ENCODE data around the gene PRKCD.

The PRKCD gene

GRCh38 chr3:53188720-53189119 lies 27.7 kb downstream of the PRKCD start:
- DNase-seq (ENCODE audit: low read depth in 1 of 2, low spot score in 1 of 2) = no peak

GRCh38 chr3:53189276-53189675 lies 28.3 kb downstream of the PRKCD start:
- DNase-seq (ENCODE audit: low read depth in 1 of 2, low spot score in 1 of 2) = no peak

DNA sequence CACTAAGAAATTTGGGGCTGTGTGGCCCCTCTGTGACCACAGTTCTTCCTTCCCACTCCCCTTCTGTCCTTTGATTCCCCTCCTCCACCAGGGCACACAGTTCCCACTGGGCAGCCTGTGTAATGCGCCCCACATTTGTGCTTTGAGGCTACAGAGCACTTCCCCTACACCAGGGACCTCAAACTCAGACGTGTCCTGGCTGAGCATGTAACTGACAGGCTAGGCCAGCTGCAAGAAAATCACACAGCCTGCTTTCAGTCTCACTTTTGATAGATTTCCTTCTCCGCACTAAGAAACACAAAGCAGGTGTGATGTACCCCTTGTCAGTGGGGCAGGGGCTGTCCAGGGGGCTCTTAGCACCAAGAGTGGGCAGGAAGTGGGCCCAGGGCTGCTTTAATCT lies 29.6 kb downstream of the PRKCD start:
- no peak for DNase-seq (ENCODE audit: low read depth in 1 of 2, low spot score in 1 of 2)

- DNase-seq (ENCODE audit: low read depth in 1 of 2, low spot score in 1 of 2) = no peak
Observed at GRCh38 chr3:53191836-53192480, 30.9 kb downstream of the PRKCD start.

DNA sequence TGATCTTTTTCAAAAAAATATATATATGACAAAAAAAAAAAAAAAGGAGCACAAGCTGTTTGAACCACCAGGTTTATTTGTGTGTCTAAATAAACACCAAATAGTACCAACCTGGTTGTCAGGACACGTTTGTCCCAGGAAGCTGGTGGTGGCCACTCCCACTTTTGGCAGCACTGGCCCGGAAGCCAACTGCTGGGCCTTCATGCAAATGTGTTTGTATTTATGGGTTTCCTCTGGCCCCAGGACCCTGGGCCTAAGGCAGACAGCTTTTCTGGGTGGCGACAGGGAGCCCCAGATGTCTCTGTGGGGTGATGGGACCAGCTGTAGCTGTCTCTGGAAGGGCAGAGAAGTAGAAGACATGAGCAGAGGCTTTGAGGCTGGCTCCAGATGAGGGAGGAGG lies 31.6 kb downstream of the PRKCD start:
- no peak for DNase-seq (ENCODE audit: low read depth in 1 of 2, low spot score in 1 of 2)

DNA sequence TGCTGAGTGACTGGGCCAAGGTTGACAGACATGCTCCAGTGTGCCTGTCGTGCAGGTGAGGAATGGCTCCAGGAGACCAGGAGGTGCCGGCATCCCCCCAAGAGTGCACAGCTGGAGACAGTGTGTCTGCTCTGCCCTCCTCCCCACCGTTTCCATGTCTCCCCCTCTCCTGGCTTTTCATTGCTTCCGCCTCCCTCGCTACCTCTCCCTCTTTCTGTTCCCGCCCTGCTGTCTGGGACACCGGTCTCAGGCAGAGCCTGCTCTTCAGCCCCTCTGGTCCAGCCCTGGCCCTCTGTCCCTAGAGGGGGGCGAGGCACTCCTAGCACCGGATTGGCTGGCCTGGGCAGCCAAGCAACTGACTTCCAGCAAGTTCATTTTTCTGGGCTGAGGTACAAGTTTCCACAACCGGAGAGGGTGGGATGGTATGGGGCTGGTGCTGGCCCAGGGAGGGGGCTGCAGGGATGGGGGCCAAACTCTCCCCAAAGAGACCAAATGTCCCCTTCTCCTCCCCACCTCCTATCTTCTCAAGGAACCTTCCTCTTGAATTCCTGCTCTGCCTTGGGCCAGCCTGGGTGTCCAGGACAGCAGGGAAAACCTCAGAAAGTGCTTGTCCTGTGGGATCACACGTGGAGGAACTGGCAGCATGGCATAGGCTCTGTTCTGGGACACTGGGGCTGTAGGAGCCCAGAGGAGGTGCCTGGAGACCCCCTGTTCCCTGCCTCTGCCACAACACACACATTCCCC lies 32.6 kb downstream of the PRKCD start:
- no peak for DNase-seq (ENCODE audit: low read depth in 1 of 2, low spot score in 1 of 2)

DNA sequence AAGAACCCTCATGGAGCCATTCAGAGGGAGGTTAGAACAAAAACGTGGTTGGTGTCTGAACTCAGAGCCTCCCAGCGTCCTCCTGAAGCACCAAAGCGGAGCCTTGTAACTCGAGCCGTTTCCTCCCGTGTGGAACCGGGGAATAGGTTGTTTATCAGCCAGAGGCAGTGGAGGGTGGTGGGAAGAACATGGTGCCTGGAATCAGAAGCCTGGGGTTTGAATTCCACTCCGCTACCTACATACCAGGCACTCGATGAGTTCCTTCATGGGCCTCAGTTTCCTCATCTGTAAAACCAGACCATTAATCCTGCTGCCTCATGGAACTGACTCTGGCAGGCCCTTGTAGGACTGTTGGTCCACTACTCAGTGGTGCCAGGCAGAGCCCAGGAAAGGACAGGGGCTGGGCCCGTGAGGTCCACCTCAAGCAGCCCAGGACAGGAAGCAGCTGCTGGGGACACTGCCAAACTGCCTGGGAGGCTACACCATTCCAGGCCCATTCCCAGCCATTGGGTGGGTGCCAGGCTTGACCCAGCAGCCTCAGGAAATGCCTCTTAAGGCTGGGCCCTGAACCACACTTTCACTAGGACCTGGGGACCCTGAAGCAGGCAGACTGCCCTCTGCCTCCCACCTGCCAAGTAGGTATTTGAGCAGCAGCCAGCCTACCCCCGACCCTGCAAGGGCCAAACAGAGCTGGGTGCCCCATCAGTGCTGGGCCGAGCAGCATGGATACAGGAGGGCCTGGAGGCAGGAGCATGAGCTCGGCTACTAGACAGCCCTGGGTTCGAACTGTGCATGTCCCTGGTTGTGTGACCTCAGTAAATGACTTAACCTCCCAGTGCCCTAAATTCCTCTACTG lies 33.4 kb downstream of the PRKCD start:
- no peak for DNase-seq (ENCODE audit: low read depth in 1 of 2, low spot score in 1 of 2)

- no peak for DNase-seq (ENCODE audit: low read depth in 1 of 2, low spot score in 1 of 2)
Observed at GRCh38 chr3:53195066-53195450, 34.0 kb downstream of the PRKCD start.

DNA sequence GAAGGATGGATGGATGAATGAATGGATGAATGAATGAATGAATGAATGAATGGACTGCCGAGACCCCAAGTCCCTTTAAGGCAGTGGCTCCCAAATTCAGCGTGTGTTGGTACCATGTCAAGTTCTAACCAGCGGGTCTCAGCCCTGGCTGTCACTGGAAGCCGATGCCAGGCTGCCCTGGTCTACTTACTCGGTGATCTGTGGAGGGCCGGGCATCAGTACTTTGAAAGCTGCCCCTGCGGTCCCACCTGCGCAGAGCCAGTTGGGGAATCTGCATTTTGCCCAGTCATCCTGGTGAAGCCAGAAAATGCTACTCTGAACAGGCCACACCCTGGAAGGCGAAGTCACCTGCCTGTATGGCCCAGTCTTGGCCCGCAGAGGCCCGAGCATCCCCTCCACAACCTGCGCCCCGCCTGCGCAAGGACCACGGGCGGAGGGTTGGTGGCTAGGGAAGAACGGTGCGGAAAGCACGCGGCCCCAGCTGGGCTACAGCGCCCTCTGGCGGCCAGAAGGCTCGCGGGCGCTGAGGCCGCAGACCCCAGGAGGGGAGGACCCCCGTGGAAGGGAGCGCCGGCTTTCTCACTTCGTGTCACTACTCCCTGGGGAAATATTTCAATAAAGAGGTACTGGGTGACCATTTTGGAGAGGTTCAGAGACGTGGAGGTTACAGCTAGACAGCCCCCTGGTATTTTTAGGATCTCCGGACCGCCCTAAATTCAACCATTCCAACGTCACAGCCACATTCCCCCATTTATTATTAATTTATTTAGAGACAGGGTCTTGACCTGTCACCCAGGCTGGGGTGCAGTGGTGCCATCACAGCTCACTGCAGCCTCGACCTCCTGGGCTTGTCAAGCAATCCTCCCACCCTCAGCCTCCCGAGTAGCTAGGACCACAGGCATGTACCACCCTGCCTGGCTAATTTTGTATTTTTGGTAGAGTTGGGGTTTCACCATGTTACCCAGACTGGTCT lies 34.9 kb downstream of the PRKCD start:
- peak; percentile 30 to 48 for DNase-seq (ENCODE audit: low read depth in 1 of 2, low spot score in 1 of 2)

DNA sequence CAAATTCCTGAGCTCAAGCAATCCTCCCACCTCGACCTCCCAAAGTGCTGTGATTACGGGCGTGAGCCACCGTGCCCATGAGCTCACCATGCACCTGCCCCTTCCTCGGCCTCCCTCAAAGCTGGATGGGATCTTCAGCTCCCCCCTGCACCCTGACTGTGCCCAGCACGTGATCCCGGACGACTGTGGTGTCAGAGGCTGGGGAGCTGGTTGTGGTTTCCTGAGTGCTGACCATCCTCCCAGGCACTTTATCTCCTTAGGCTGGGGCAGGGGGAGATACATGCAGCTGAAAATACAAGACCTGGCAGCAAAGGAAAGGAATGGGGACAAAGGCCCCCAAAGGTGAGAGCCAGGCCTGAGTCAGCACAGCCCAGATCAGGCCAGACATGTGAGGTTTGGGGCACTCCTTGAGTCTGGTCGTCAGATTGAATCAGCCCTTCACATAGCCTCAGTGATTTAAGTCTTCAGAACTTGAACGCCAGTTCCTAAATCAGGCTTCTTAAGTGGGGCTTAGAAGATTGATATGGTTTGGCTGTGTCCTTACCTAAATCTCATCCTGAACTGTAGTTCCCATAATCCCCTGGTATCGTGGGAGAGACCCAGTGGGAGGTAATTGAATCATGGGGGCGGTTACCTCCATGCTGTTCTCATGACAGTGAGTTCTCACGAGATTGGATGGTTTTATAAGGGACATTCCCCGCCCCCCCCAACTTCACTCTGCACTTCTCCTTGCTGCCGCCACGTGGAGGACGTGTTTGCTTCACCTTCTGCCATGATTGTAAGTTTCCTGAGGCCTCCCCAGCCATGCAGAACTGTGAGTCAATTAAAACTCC lies 35.8 kb downstream of the PRKCD start:
- peak in 1 of 2 donors; percentile 11 for DNase-seq (ENCODE audit: low read depth in 1 of 2, low spot score in 1 of 2)

GRCh38 chr3:53198256-53198977 lies 37.4 kb downstream of the PRKCD start:
- no peak for DNase-seq (ENCODE audit: low read depth in 1 of 2, low spot score in 1 of 2)

- DNase-seq (ENCODE audit: low read depth in 1 of 2, low spot score in 1 of 2) = no peak
Observed at GRCh38 chr3:53198996-53199395, 38.0 kb downstream of the PRKCD start.

GRCh38 chr3:53199834-53200233 lies 38.8 kb downstream of the PRKCD start:
- DNase-seq (ENCODE audit: low read depth in 1 of 2, low spot score in 1 of 2) = no peak

GRCh38 chr3:53200501-53201498 lies 39.8 kb downstream of the PRKCD start:
- DNase-seq (ENCODE audit: low read depth in 1 of 2, low spot score in 1 of 2) = no peak

- no peak for DNase-seq (ENCODE audit: low read depth in 1 of 2, low spot score in 1 of 2)
Observed at GRCh38 chr3:53202331-53203015, 41.5 kb downstream of the PRKCD start.

DNA sequence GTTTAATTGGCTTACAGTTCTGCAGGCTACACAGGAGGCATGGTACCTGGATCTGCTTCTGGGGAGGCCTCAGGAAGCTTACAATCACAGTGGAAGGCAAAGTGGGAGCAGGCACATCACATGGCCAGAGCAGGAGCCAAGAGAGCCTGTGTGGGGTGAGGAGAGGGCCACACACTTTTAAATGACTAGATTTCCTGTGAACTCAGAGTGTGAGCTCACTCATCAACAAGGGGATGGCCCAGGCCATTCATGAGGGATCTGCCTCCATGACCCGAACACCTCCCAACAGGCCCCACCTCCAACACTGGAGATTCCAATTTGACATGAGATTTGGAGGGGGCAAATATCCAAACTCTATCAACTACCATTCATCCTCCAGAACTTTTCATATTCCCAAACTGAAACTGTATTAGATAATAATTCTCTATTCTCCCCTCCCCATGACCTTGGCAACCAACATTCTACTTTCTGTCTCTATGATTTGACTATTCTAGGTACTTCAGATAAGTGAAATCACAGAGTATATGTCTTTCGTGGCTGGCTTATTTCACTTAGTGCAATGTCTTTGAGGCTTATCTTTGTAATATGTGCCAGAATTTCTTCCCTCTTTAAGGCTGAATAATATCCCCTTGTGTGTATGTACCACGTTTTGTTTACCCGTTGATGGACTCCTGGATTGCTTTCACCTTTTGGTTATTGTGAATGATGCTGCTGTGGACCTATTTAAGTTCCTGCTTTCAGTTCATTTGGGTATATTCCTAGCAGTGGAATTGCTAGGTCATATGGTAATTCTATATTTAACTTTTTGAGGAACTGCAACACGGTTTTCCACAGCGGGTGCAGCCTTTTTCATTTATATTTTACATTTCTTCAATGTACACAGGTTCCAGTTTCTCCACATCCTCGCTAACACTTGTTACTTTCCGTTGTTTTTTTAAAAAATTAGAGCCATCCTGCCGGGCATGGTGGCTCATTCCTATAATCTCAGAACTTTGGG lies 51.0 kb downstream of the PRKCD start:
- DNase-seq (ENCODE audit: low read depth in 1 of 2, low spot score in 1 of 2) = no peak

All from activated CD4-positive, alpha-beta T cell treated with anti-CD3 and anti-CD28 coated beads, Interleukin-2, amount 50 U/mL, for 24 hours (primary cell).